HG02759 (cell line): ENCODE data around the gene SLC35A5.

Experiments used
- ATAC-seq: cut with Tn5 transposase; IDR thresholded peaks from one replicate; pipeline ENCODE4 v1.9.1; 2021; ENCODE audit warnings: mild to moderate bottlenecking, moderate library complexity; ENCODE audit not compliant: unreplicated experiment

Gene SLC35A5

DNA sequence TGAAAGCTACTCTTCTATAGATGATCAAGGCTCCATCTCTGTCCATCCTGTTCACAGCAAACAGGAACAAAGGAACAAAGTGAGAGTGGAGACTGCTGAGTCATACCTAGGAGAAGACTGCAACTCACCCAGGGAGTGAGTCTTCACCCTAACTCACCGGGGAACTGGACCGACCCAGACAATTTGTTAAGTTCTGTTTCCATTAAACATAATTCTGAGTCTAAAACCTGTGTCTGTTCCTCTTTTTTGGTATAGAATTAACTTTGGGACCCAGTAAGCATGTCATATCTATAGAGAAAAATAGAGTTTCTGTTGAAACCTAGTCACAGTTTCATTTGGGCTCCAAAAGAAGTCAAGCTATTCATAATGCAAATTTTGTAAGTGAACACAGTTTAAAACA lies 57.5 kb downstream of the SLC35A5 start:
- peak; percentile 81 for ATAC-seq

DNA sequence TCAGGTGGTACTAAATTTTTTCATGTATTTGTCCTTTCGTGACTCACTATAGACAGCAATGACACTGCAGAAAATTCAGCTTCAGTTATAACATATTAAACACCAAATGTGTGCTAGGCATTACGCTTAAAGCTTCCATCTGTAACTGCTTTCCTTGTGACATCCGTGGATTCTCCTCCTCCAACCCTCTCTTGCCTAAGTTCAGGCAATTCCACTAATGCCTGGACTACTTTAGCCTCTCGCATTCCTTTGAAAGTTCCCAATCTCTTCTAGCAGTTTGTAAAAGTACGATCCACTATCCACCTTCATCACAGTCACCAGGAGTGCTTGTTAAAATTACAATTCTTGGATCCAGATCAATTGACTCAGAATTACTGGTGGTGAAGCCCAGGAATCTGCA lies 61.4 kb downstream of the SLC35A5 start:
- ATAC-seq, result no peak

DNA sequence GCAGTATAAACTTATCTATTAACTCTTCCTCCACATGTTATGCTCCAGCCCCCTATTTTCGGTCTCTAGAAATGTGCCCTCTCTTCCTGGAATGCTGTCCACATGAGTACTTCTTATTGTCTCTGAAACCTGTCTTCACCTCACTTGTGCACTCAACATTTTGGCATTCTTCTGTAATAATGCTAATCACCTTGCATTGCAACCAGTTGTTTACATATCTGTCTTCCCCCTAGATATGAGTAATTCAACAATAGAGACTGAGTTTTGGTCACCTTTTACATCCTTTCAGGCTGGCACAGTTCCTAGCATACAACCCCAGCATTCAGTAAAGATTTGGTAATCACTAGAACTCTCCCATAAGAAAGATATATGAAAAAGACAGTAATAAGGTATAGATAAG lies 61.9 kb downstream of the SLC35A5 start:
- no peak for ATAC-seq

DNA sequence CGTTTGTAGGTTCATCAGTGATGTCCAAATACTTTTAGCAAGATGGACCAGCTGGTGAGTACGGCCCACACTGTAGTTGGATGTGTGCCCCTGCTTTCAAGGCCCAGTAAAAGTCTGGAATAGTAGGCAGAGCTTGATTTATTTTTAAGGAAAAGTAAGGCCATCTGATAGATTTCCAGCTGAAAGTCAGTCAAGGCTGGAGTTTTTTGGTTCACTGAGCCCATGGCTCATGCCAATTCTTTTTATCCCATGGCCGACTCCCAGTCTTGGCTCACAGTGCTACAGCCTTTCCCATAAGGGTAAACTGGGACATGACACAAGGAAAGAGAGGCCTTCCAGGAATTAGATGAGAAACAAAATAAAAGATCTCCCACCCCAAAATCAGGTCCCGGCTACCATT lies 65.6 kb downstream of the SLC35A5 start:
- ATAC-seq, result no peak

DNA sequence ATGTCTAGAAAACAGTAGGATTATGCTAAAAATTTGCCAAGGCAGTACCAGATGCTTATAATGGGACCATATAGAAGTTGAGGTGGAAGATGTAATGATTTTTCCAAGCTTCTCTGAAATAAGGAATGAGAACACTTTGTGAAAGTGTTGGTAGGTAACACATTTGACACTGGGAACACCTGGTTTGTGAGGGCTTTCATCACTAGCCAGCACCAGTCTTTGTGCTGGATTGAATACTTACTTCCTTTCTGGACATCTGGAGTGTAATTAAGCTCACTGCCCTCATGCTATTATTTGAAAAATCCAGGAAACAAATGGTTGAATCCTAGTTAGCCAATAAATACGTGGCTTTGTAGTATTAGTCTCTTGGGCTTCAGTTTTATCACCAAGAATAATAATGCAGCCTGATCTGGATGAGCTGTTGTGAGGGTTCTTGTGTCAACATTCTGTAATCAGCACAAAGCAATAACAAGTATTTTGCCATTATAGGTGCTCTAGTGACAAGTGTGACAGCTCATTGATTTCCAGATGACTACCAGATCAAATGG lies 66.1 kb downstream of the SLC35A5 start:
- ATAC-seq, result no peak

DNA sequence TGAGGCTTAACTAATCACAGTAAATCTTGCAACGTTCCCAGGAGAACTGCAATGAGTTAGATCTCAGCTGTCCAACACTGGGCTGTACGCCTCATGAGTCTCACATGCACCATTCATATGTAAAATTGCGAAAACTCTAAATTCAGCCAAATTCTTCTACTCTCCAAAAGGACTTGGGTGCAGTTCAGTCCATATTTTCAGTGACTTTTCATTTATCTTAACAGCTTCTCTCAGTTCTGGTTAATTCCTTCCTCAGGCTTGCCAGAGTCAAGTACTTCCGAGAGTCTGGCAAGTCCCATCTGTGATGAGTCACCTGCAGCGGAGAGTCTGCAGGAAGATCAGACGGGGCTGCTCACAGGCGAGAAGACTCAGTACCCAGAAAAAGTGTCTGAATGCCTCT lies 67.6 kb downstream of the SLC35A5 start:
- no peak for ATAC-seq

DNA sequence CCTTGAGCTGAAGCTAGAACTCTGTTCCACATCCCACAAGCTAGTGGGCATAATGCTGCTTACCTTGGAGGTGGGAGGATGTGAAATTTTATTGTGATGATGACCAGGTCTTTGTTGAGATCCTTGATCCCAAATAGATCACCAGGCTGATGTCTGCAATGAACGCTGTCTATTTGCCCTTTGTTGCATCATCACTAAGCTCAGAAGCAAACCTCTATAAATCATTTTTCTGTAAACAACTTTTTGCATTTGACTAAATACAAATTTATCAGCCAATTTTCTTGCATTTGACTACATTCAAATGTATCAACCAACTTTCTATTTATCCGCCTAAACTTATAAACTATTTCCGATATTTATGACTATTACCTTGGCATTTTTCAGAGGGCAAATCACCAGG lies 69.4 kb downstream of the SLC35A5 start:
- no peak for ATAC-seq

DNA sequence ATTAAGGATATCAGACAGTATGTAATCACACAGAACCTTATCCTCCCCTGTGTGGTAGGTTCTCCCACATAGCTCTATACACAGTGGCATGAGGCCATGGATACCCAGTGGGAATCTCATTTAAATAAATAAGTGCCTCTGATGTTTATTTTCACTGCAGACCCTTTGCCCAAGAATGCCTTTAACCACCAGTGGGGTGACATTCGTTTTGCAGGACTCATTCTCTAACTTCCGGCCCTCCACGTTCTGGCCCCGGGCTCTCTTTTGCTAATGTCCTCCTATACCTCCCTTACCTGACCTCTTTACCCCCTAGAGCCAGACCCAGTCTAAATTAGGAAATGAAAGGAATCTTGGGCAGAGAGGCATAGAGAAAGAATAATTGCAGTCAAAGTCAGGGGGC lies 70.8 kb downstream of the SLC35A5 start:
- ATAC-seq, result no peak

DNA sequence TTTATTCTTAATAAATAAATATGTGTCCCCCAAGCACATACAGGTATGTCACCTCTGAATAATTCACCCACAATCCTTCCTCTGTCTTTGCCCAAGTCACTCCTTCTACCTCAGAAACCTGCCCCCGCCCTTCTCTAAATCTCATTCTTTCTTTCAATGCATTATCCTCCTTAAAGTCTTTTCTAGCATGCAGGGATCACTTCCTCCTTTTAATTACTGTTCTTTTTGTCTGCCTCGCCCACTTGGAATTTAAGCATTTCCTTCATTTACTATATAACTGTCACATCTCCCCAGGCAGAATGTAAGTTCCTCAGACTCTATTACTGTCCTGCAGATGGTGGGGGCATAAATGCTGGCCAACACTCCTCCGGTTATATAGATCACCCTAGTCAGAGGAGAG lies 71.3 kb downstream of the SLC35A5 start:
- ATAC-seq, result no peak

DNA sequence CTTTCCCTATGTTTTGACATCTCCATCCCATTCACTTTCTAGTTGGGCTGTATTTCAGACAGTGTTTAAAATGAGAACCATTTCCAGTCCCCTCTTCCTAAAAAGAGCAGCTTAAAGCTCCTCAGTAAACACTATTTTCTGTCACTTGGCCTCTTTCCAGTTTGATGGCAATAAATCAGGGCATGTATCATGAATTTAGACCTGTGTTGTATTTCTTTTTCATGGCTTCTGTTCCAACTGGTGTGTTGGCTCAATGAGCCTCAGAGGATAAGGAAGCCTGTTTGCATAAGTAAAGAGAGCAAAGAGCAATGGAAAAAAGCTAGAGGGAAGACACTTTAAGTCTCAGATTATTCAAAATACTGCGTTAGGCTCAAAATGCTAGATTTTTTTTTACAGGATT lies 71.9 kb downstream of the SLC35A5 start:
- no peak for ATAC-seq

DNA sequence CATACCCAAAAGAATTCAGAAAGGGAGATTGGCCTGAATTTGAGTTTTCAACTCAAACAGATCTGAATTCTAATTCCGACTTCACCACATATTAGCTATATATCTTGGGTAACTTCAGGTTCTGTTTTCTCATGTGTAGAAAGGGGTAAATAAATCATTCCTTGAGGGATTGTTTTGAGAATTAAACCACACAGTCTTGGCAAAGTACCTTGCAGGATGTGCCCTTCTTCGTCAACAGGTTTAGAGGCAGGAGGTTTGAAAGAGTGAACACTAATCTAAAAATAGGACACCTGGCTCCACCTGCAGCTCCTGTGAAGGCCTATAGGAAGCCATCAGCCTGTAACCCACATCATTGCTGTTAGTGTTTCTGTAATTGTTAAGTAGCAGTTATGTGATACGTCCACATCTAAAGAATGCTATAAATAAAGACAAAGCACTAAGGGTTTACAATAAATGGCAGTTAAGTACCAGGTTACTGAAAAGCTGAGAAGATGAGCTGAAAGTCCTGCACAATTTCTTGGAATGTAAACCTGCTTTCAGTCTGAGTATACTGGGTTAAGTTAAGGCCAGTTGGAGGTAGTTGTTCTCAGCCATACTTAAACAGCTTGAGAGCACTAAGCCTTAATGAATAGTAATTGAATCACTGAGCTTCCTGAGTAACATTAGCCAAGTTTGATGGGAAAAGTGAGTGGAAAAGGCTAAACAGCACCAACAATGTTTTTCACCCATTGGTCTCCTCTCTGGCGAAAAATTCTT lies 73.1 kb downstream of the SLC35A5 start:
- ATAC-seq, result no peak
